SW 1271 (cell line): ENCODE measurements around the gene KHNYN.
"Not testable (repeated sequence)": the region's sequence is repeated elsewhere in the genome, so short reads cannot be mapped to it uniquely, and the experiment has no call there.

Experiments
- DNase-seq, 2 experiments: peaks; one replicate each; lab custom pipeline; 2025; lab: John Stamatoyannopoulos, UW

The KHNYN gene

GRCh38 chr14:24429395-24430142, at the start of gene KHNYN, which contains the start of gene CBLN3:
Gene KHNYN (plus strand): TSS chr14:24429954. CDS start chr14:24430731, 777 bp downstream.
Gene CBLN3 (minus strand): TSS chr14:24429668. CDS start chr14:24429054, 614 bp downstream.
- DNase-seq, result peak; percentile 65 to 86

GRCh38 chr14:24381363-24382063, 48.2 kb upstream of the KHNYN start:
- DNase-seq, result no peak

- DNase-seq, result no peak
These were observed 47.7 kb upstream of the KHNYN start for GRCh38 chr14:24382064-24382371.

- DNase-seq, result no peak
These were observed 45.6 kb upstream of the KHNYN start for GRCh38 chr14:24384169-24384568.

- DNase-seq, result no peak
These were observed 44.2 kb upstream of the KHNYN start for GRCh38 chr14:24385524-24385923.

GRCh38 chr14:24387009-24387345, 42.8 kb upstream of the KHNYN start:
- no peak for DNase-seq

- not testable (repeated sequence) for DNase-seq
These were observed 42.2 kb upstream of the KHNYN start for GRCh38 chr14:24387579-24387978.

GRCh38 chr14:24388474-24389179, 41.1 kb upstream of the KHNYN start:
- no peak for DNase-seq

- no peak for DNase-seq
These were observed 40.4 kb upstream of the KHNYN start for GRCh38 chr14:24389226-24389848.

- DNase-seq, result no peak
These were observed 38.9 kb upstream of the KHNYN start for GRCh38 chr14:24390701-24391468.

GRCh38 chr14:24392325-24393091, 37.2 kb upstream of the KHNYN start:
- DNase-seq, result peak in 1 of 2 experiments; percentile 9

- no peak for DNase-seq
These were observed 35.5 kb upstream of the KHNYN start for GRCh38 chr14:24394275-24394674.

GRCh38 chr14:24395609-24396582, 33.9 kb upstream of the KHNYN start:
- DNase-seq, result no peak

- no peak for DNase-seq
These were observed 32.0 kb upstream of the KHNYN start for GRCh38 chr14:24397639-24398292.

GRCh38 chr14:24398293-24398652, 31.5 kb upstream of the KHNYN start:
- no peak for DNase-seq

GRCh38 chr14:24398653-24399446, 30.9 kb upstream of the KHNYN start, which contains the start of gene NYNRIN:
Gene NYNRIN (plus strand): TSS chr14:24399003. CDS start chr14:24399247, 244 bp downstream.
- no peak for DNase-seq

GRCh38 chr14:24399447-24399822, 30.3 kb upstream of the KHNYN start:
- no peak for DNase-seq

GRCh38 chr14:24399999-24400718, 29.6 kb upstream of the KHNYN start:
- DNase-seq, result no peak
